Measurements from ENCODE around the gene PSMG1.

PSMG1 gene

GRCh38 chr21:39178421-39178820, 4.8 kb downstream of the PSMG1 start:
- DNase-seq = no peak
- Histone ChIP-seq H3K9me3 (replicated peaks; ENCODE audit: insufficient read depth, low read length) (no peaks in the 10 kb centered on the region), H3F3A (ENCODE audit: insufficient read depth, low read length) (0 out of 2 replicates have a peak, but pooled peaks cover under 1% of the 10 kb centered on the region), H3K9me2 (replicated peaks; ENCODE audit: insufficient read depth, low read length) (no peaks in the 10 kb centered on the region), H3K79me2 (ENCODE audit: low read length) (peaks cover 43% of the 10 kb centered on the region), H3K36me3 (replicated peaks; ENCODE audit: insufficient read depth, low read length) (peaks cover 33% of the 10 kb centered on the region; the same call in 1 of the 2 replicates), H4K20me1 (ENCODE audit: insufficient read depth, low read length) (no peaks in the 10 kb centered on the region), H3K27ac (ENCODE audit: low read length) (no peak overlapping the region), H3K4me3 (ENCODE audit: low read length) (no peak overlapping the region), H3K9ac (ENCODE audit: low read length) (no peak overlapping the region), H3K4me2 (ENCODE audit: low read depth, low read length) (no peak overlapping the region), H3K27me3 (replicated peaks; ENCODE audit: insufficient read depth, low read length) (no peaks in the 10 kb centered on the region), H2AFZ (ENCODE audit: low read length) (no peak overlapping the region), H3K4me1 (ENCODE audit: low read length) (peaks cover 10% of the 10 kb centered on the region)
- TF ChIP-seq EZH2phosphoT487 (IDR thresholded peaks at IDR 0.05; ENCODE audit: low read length) (no peak), EZH2 (optimal IDR thresholded peaks at IDR 0.05; ENCODE audit: low read depth, low read length) (no peak), CTCF (IDR thresholded peaks at IDR 0.05; ENCODE audit: low read length) (no peak)

GRCh38 chr21:39176271-39176709, 7.0 kb downstream of the PSMG1 start:
- H4K20me1 ChIP-seq (ENCODE audit: insufficient read depth, low read length) = no peaks in the 10 kb centered on the region
- no peak overlapping the region for H3K4me2 ChIP-seq (ENCODE audit: low read depth, low read length)
- peaks cover 33% of the 10 kb centered on the region; the same call in 1 of the 2 replicates for H3K36me3 ChIP-seq (replicated peaks; ENCODE audit: insufficient read depth, low read length)
- no peaks in the 10 kb centered on the region for H3K9me3 ChIP-seq (replicated peaks; ENCODE audit: insufficient read depth, low read length)
- no peak overlapping the region for H3K4me3 ChIP-seq (ENCODE audit: low read length)
- no peak overlapping the region for H3K27ac ChIP-seq (ENCODE audit: low read length)
- H3K79me2 ChIP-seq (ENCODE audit: low read length) = peaks cover 24% of the 10 kb centered on the region
- no peak overlapping the region for H3K9ac ChIP-seq (ENCODE audit: low read length)
- no peak for DNase-seq
- H3K27me3 ChIP-seq (replicated peaks; ENCODE audit: insufficient read depth, low read length) = no peaks in the 10 kb centered on the region
- no peaks in the 10 kb centered on the region for H3K9me2 ChIP-seq (replicated peaks; ENCODE audit: insufficient read depth, low read length)
- no peaks in the 10 kb centered on the region for H3F3A ChIP-seq (ENCODE audit: insufficient read depth, low read length)
- no peaks in the 10 kb centered on the region for H3K4me1 ChIP-seq (ENCODE audit: low read length)
- no peak overlapping the region for H2AFZ ChIP-seq (ENCODE audit: low read length)
- TF ChIP-seq EZH2phosphoT487 (IDR thresholded peaks at IDR 0.05; ENCODE audit: low read length) (no peak), EZH2 (optimal IDR thresholded peaks at IDR 0.05; ENCODE audit: low read depth, low read length) (no peak), CTCF (IDR thresholded peaks at IDR 0.05; ENCODE audit: low read length) (no peak)

- Histone ChIP-seq H3K4me3 (ENCODE audit: low read length) (no peak overlapping the region), H3K27me3 (replicated peaks; ENCODE audit: insufficient read depth, low read length) (no peaks in the 10 kb centered on the region), H3F3A (ENCODE audit: insufficient read depth, low read length) (no peaks in the 10 kb centered on the region), H3K9ac (ENCODE audit: low read length) (no peak overlapping the region), H2AFZ (ENCODE audit: low read length) (no peak overlapping the region), H3K27ac (ENCODE audit: low read length) (no peak overlapping the region), H4K20me1 (ENCODE audit: insufficient read depth, low read length) (no peaks in the 10 kb centered on the region), H3K4me2 (ENCODE audit: low read depth, low read length) (no peak overlapping the region), H3K9me3 (replicated peaks; ENCODE audit: insufficient read depth, low read length) (no peaks in the 10 kb centered on the region), H3K4me1 (ENCODE audit: low read length) (no peaks in the 10 kb centered on the region), H3K9me2 (replicated peaks; ENCODE audit: insufficient read depth, low read length) (no peaks in the 10 kb centered on the region), H3K36me3 (replicated peaks; ENCODE audit: insufficient read depth, low read length) (peaks cover 33% of the 10 kb centered on the region; the same call in 1 of the 2 replicates), H3K79me2 (ENCODE audit: low read length) (peaks cover 18% of the 10 kb centered on the region)
- DNase-seq = no peak
- TF ChIP-seq EZH2phosphoT487 (IDR thresholded peaks at IDR 0.05; ENCODE audit: low read length) (no peak), EZH2 (optimal IDR thresholded peaks at IDR 0.05; ENCODE audit: low read depth, low read length) (no peak), CTCF (IDR thresholded peaks at IDR 0.05; ENCODE audit: low read length) (no peak)
Measured at GRCh38 chr21:39175665-39176064, 7.6 kb downstream of the PSMG1 start.
